OCI-LY7 (cell line): Measurements from ENCODE around the gene LRP3.

Source experiments
- EZH2phosphoT487 ChIP-seq: fragments of 200-600 bp; sonication (generic); IDR thresholded peaks from 2 replicates; pipeline ENCODE4 v1.6.1; 2018; ENCODE audit warnings: low read depth, borderline replicate concordance, mild to moderate bottlenecking, mixed run types, antibody characterized with exemption, low read length, moderate library complexity, mixed read lengths
- TF ChIP-seq, protein P1 (sequence below): fragments of 200-600 bp; sonication (generic); conservative IDR thresholded peaks from 2 replicates; pipeline ENCODE4 v1.5.1; 2014; ENCODE audit warnings: mild to moderate bottlenecking, antibody characterized with exemption, low read length, moderate library complexity, mixed read lengths

DNA sequence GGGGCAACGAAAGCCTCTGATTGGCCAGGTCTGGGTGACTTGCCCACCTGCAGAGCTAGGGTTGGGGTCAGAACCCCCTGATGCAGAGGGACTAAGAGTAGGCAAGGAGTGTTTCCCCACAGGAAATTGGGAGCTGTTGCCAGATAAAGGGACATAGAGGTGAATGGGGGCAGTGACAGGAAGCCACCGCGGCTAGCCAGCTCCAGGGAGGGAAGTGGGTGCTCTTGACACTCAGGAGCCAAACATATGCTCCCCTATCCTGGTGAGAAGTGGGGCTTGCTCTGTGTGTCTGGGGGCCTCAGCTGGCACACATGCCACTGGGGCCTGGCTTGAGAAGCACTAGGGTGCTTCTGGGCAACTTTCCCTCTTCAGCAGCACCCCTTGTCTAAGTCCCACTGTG lies 36.2 kb upstream of the LRP3 start:
- no peak for TF ChIP-seq EZH2phosphoT487
- TF ChIP-seq, protein P1, sequence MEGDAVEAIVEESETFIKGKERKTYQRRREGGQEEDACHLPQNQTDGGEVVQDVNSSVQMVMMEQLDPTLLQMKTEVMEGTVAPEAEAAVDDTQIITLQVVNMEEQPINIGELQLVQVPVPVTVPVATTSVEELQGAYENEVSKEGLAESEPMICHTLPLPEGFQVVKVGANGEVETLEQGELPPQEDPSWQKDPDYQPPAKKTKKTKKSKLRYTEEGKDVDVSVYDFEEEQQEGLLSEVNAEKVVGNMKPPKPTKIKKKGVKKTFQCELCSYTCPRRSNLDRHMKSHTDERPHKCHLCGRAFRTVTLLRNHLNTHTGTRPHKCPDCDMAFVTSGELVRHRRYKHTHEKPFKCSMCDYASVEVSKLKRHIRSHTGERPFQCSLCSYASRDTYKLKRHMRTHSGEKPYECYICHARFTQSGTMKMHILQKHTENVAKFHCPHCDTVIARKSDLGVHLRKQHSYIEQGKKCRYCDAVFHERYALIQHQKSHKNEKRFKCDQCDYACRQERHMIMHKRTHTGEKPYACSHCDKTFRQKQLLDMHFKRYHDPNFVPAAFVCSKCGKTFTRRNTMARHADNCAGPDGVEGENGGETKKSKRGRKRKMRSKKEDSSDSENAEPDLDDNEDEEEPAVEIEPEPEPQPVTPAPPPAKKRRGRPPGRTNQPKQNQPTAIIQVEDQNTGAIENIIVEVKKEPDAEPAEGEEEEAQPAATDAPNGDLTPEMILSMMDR, result no peak
